GM10248 (cell line): Measurements from ENCODE around the gene GCFC2.
A peak's percentile ranks its signal among the peaks of the same experiment; 100 is the strongest.
"Not testable (repeated sequence)": the region's sequence is repeated elsewhere in the genome, so short reads cannot be mapped to it uniquely, and the experiment has no call there.

Experiments used
- CTCF ChIA-PET: fragments of 300-600 bp; sonication (Branson Sonifier 250); formaldehyde crosslinking; extraction: SDS; loops from one replicate; lab custom pipeline; 2021; ENCODE audit warnings: antibody characterized with exemption; lab: Yijun Ruan, JAX
- POLR2A ChIA-PET: fragments of 350-650 bp; sonication (Branson Sonifier 250); formaldehyde crosslinking; extraction: SDS; loops from one replicate; lab custom pipeline; 2020; ENCODE audit warnings: antibody characterized with exemption; lab: Yijun Ruan, JAX
- DNase-seq: peaks from one replicate; pipeline ENCODE4 v3.0.0; 2012; ENCODE audit errors: extremely low spot score
- TF ChIP-seq, protein P1 (sequence below): IDR thresholded peaks from 2 replicates; pipeline ENCODE4 v1.5.1; 2012; ENCODE audit warnings: mild to moderate bottlenecking, low read depth; ENCODE audit errors: extremely low read depth, missing control alignments, control extremely low read depth

The GCFC2 gene

DNA sequence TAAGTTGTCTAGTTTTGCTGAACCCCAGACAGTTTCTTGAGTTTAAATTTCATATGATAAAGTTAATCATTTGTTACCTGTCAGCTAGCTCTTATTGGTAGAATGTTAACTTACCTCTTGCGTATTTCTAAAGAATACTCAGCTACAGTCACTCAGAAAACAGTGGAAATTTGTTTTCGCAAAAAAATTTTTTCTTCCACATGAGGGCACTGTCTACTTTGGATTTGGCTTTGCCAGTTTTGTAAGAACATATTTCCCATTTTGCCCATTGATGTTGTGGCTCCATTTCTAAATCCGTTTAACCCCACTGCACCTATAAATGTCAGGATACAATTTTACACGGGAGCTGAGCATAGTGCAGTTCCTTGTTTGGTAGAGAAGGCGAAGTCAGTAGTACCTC lies 19.1 kb upstream of the GCFC2 start:
- POLR2A ChIA-PET, result no interaction called here
- CTCF ChIA-PET, result interaction anchor here (1.3 to 2.4 kb wide), 4 partner anchors 12 to 870 kb away, joined by 3 to 12 read pairs (median 4); no protein-coding TSS in a partner anchor
- DNase-seq, result no peak

DNA sequence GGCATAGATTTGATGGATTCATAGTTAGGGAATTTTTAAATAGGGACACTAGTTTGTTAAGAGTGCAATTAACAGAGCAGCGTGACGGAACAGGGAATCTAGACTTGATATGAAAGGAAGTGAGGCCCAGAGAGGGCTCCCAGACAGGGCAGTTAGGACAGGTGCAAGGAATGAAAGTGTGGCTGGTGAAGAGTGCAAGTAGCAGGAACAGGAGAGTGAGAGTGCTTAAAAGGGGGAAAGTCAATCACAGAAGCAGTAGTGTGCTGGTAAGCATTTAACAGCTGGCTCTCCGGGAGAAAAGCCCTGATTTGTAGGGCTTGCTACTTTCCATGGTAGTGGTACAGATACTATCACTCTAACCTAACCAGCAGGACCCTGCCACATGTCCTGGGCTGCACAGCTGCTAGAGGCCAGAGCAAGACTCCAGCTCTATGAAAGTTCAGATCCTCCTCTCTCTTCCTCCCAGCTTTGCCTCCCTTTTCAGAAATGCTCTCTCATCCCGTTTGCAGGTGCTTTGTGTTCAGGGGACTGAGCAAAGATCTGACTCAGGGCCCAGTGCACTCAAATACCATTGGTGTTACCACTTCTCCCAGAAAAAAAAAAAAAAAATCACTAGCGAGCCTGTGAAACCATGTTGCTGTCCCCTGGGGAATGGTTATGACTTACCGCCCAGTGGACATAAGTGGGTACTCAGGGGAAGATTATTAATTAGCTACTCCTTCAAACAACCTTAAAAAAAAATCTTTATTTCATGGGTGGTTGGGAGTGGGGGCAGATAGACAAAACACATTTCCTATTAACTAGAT lies 18.1 kb upstream of the GCFC2 start:
- CTCF ChIA-PET, result interaction anchor here (0.9 to 2.4 kb wide), 5 partner anchors 10 to 871 kb away, joined by 3 to 12 read pairs (median 4); no protein-coding TSS in a partner anchor
- POLR2A ChIA-PET, result no interaction called here
- TF ChIP-seq, protein P1, sequence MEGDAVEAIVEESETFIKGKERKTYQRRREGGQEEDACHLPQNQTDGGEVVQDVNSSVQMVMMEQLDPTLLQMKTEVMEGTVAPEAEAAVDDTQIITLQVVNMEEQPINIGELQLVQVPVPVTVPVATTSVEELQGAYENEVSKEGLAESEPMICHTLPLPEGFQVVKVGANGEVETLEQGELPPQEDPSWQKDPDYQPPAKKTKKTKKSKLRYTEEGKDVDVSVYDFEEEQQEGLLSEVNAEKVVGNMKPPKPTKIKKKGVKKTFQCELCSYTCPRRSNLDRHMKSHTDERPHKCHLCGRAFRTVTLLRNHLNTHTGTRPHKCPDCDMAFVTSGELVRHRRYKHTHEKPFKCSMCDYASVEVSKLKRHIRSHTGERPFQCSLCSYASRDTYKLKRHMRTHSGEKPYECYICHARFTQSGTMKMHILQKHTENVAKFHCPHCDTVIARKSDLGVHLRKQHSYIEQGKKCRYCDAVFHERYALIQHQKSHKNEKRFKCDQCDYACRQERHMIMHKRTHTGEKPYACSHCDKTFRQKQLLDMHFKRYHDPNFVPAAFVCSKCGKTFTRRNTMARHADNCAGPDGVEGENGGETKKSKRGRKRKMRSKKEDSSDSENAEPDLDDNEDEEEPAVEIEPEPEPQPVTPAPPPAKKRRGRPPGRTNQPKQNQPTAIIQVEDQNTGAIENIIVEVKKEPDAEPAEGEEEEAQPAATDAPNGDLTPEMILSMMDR, result no peak
- no peak for DNase-seq

More for the DNA sequence above, 19.1 kb upstream of the GCFC2 start:
- TF ChIP-seq, protein P1, result peak; percentile 9

DNA sequence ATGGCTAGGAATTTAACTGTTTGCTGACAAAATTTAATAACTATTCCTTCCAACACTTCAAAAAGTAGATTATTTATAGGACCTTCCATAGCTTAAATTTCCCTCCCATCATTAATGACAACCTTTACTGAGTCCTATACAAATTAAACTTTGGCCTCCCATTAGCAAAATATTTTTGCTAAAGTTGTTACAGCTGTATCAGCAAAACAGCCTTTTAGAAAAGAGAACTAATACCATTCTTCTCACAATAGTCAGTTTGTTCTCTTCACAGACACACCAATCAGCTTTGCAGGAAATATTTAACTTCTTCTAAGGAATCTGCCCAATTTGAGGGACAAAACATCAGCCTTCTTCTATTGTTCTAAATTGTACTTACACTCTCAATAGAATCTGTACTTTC lies 12.0 kb upstream of the GCFC2 start:
- CTCF ChIA-PET, result interaction anchor here (1.3 to 1.4 kb wide), 3 partner anchors 9 to 31 kb away, joined by 3 read pairs; partner anchors contain the start of gene GCFC2
- TF ChIP-seq, protein P1, result no peak
- no peak for DNase-seq
- POLR2A ChIA-PET, result no interaction called here

DNA sequence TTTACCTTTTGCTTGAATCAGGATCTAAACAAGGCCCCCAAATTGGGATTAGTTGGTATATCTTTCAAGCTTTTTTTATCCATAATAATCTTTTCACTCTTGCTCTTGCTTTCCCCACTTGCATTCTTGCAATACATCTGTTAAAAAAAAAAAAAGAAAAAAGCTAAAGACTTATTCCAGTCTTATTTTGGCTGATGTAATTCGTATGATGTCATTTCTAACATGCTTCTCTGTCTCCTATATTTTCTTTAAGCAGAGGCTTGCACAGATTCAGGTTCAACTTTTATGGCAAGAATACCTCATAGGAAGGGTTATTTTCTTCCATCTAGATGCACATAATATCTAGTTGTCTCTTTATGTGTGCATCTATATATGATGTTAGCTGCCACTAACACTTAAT lies 9.8 kb upstream of the GCFC2 start:
- DNase-seq, result no peak
- ChIA-PET POLR2A (no interaction called here), CTCF (interaction anchor here (1.5 to 1.6 kb wide), 2 partner anchors 7 to 12 kb away, joined by 4 to 6 read pairs; no protein-coding TSS in a partner anchor)
- TF ChIP-seq, protein P1, result no peak

DNA sequence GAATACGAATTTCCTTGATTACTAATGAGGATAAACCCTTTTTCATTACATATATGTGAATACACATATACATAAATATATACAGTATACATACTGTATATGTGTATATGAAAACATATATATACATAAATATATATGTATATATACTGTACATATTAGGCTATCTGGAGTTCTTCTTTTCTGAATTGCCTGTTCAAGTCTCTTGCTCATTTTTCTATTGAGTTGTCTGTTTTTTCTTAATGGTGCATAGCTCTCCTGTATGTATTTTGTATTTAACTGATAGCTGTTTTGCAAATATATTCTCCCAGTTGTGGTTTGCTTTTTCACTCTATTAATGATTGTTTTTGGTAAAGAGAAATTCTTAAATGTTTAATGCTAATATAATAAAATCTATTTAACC lies 8.9 kb upstream of the GCFC2 start:
- TF ChIP-seq, protein P1, result no peak
- ChIA-PET POLR2A (no interaction called here), CTCF (interaction anchor here (1.5 to 1.8 kb wide), 2 partner anchors 9 to 11 kb away, joined by 4 read pairs; no protein-coding TSS in a partner anchor)
- no peak for DNase-seq

DNA sequence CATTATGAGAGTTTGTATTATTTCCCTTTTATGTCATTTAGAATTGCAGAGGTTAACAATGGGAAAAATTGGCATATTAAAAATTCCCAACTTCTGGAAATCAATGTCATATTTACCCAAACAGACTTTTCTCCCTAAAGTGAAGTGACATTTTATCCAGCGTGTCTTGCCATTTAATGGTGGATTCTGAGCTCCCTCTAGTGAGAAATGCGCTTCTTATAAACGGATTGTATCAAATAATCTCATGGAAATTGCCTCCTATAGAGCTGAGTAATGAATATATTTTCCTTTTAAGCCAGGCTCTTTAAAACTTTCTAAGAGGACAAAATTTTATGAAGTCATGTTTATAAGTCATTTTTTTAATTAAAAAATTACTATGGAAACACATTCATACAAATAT lies 5.7 kb upstream of the GCFC2 start:
- DNase-seq, result no peak
- ChIA-PET CTCF (interaction anchor here (1.4 to 1.6 kb wide), 2 partner anchors 13 to 17 kb away, joined by 4 read pairs; no protein-coding TSS in a partner anchor), POLR2A (no interaction called here)
- TF ChIP-seq, protein P1, result peak; percentile 10

DNA sequence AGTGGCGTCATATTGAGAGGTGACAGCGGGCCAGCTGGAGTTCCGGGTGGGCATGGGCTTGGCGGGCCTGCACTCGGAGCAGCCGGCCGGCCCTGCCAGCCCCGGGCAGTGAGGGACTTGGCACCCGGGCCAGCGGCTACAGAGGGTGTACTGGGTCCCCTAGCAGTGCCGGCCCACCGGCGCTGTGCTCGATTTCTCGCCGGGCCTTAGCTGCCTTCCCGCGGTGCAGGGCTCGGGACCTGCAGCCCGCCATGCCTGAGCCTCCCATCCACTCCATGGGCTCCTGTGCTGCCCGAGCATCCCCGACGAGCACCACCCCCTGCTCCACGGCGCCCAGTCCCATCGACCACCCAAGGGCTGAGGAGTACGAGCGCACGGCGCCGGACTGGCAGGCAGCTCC lies 875 bp upstream of the GCFC2 start:
- DNase-seq, POLR2A ChIA-PET: not testable (repeated sequence)
- CTCF ChIA-PET, result interaction anchor here (0.9 to 1.6 kb wide), 4 partner anchors 29 to 793 kb away, joined by 3 to 4 read pairs (median 3); partner anchors contain the start of gene MRPL19
